GM23338 (cell line): ENCODE data around the gene DNAH10. TPM values are rescaled to one million over a fixed set of nuclear protein-coding genes. Genes with fewer than 3 reads are reported as not detected.

ENCODE experiments used
- ATAC-seq: fragments of 200-7000 bp; cut with Tn5 transposase; 3 replicates; pipeline ENCODE4 v1.9.1; 2020
- DNase-seq: peaks from one replicate; pipeline ENCODE4 v3.0.0-alpha.2; 2015; ENCODE audit warnings: low spot score
- H2AFZ ChIP-seq: fragments of 200-600 bp; sonication (generic); 2 replicates; pipeline ENCODE4 v1.8.0; 2016; ENCODE audit warnings: antibody characterized with exemption, mild to moderate bottlenecking, moderate library complexity
- H3F3A ChIP-seq: fragments of 200-600 bp; sonication (generic); replicated peaks from 2 replicates; pipeline ENCODE4 v1.8.0; 2017; ENCODE audit warnings: antibody characterized with exemption, mixed run types, low read depth
- H3K27ac ChIP-seq: fragments of 200-600 bp; sonication (generic); 2 replicates; pipeline ENCODE4 v1.6.1; 2016; ENCODE audit warnings: low read depth
- H3K27me3 ChIP-seq: fragments of 200-600 bp; sonication (generic); 2 replicates; pipeline ENCODE4 v1.8.0; 2016; ENCODE audit warnings: mild to moderate bottlenecking, mixed run types, moderate library complexity; ENCODE audit not compliant: insufficient read depth
- H3K36me3 ChIP-seq: fragments of 200-600 bp; sonication (generic); 2 replicates; pipeline ENCODE4 v1.8.0; 2016; ENCODE audit warnings: mild to moderate bottlenecking; ENCODE audit not compliant: insufficient read depth
- H3K4me1 ChIP-seq: fragments of 200-600 bp; sonication (generic); 2 replicates; pipeline ENCODE4 v1.8.0; 2016; ENCODE audit warnings: mild to moderate bottlenecking, moderate library complexity; ENCODE audit not compliant: insufficient read depth
- H3K4me2 ChIP-seq: fragments of 200-600 bp; sonication (generic); 2 replicates; pipeline ENCODE4 v1.7.1; 2017; ENCODE audit warnings: mixed run types
- H3K4me3 ChIP-seq: fragments of 200-600 bp; sonication (generic); 2 replicates; pipeline ENCODE4 v1.6.1; 2016; ENCODE audit warnings: mixed run types
- H3K79me2 ChIP-seq: fragments of 200-600 bp; sonication (generic); replicated peaks from 2 replicates; pipeline ENCODE4 v1.8.0; 2017; ENCODE audit warnings: mild to moderate bottlenecking; ENCODE audit not compliant: insufficient read depth
- H3K9me2 ChIP-seq: fragments of 200-600 bp; sonication (generic); 2 replicates; pipeline ENCODE4 v1.8.0; 2017; ENCODE audit not compliant: insufficient read depth
- H4K20me1 ChIP-seq: fragments of 200-600 bp; sonication (generic); replicated peaks from 2 replicates; pipeline ENCODE4 v1.8.0; 2017; ENCODE audit warnings: mild to moderate bottlenecking; ENCODE audit not compliant: insufficient read depth
- H3K27ac Mint-ChIP-seq: 2 replicates; pipeline ENCODE4 v1.8.0; 2020; ENCODE audit warnings: inconsistent platforms, mild to moderate bottlenecking, moderate library complexity, mixed read lengths
- H3K27me3 Mint-ChIP-seq: 3 replicates; pipeline ENCODE4 v1.8.0; 2022; ENCODE audit warnings: low read depth, mild to moderate bottlenecking, moderate library complexity, mixed read lengths, inconsistent platforms; ENCODE audit not compliant: insufficient read depth, poor library complexity
- H3K36me3 Mint-ChIP-seq: 3 replicates; pipeline ENCODE4 v1.8.0; 2021; ENCODE audit warnings: low read depth, mild to moderate bottlenecking, inconsistent platforms, moderate library complexity, mixed read lengths
- H3K4me1 Mint-ChIP-seq: 3 replicates; pipeline ENCODE4 v1.8.0; 2020; ENCODE audit warnings: mild to moderate bottlenecking, inconsistent platforms, mixed read lengths
- H3K4me3 Mint-ChIP-seq: 3 replicates; pipeline ENCODE4 v1.8.0; 2021; ENCODE audit warnings: moderate library complexity, mild to moderate bottlenecking, inconsistent platforms, mixed read lengths
- H3K9me3 Mint-ChIP-seq: 3 replicates; pipeline ENCODE4 v1.8.0; 2020; ENCODE audit warnings: moderate library complexity, mild to moderate bottlenecking, inconsistent platforms, mixed read lengths
- CREB1 ChIP-seq: fragments of 250-450 bp; sonication (Bioruptor Pico); IDR thresholded peaks from 2 replicates; pipeline ENCODE4 v1.5.0; 2020; ENCODE audit warnings: low read depth, mild to moderate bottlenecking, moderate library complexity
- ETS1 ChIP-seq: IDR thresholded peaks from 2 replicates; pipeline ENCODE4 v1.6.1; 2016; ENCODE audit warnings: antibody characterized with exemption
- EZH2 ChIP-seq: fragments of 200-600 bp; sonication (generic); IDR thresholded peaks from one replicate; pipeline ENCODE4 v1.8.0; 2017; ENCODE audit warnings: antibody characterized with exemption, mild to moderate bottlenecking, low read depth; ENCODE audit not compliant: unreplicated experiment
- EZH2phosphoT487 ChIP-seq: fragments of 200-600 bp; sonication (generic); IDR thresholded peaks from one replicate; pipeline ENCODE4 v1.8.1; 2018; ENCODE audit warnings: antibody characterized with exemption; ENCODE audit not compliant: unreplicated experiment
- JUNB ChIP-seq: IDR thresholded peaks from one replicate; pipeline ENCODE4 v1.6.1; 2016; ENCODE audit warnings: antibody characterized with exemption; ENCODE audit not compliant: unreplicated experiment
- NANOG ChIP-seq: IDR thresholded peaks from 2 replicates; pipeline ENCODE4 v1.6.1; 2016; ENCODE audit warnings: antibody characterized with exemption, borderline replicate concordance
- POLR2AphosphoS5 ChIP-seq: IDR thresholded peaks from 2 replicates; pipeline ENCODE4 v1.6.1; 2016; ENCODE audit warnings: antibody characterized with exemption, low read depth
- STAT1 ChIP-seq: IDR thresholded peaks from one replicate; pipeline ENCODE4 v1.6.1; 2016; ENCODE audit warnings: antibody characterized with exemption; ENCODE audit not compliant: unreplicated experiment
- ZNF114 ChIP-seq: fragments of 250-450 bp; sonication (Bioruptor Pico); IDR thresholded peaks from 2 replicates; pipeline ENCODE4 v1.5.0; 2020; ENCODE audit warnings: mild to moderate bottlenecking, moderate library complexity
- ZNF331 ChIP-seq: fragments of 250-450 bp; sonication (Bioruptor Pico); IDR thresholded peaks from 2 replicates; pipeline ENCODE4 v1.5.0; 2020; ENCODE audit warnings: low read depth, mild to moderate bottlenecking, moderate library complexity
- polyA plus RNA-seq: library from polyadenylated mRNA; unstranded; fragments of >200 nt; fragmentation: Nextera tagmentation; extraction: Ambion mirVana; gene quantifications from 2 replicates; pipeline ENCODE4 v1.2.1, GENCODE V29; 2016
- total RNA-seq: library from RNA; depleted of rRNA; stranded (reverse); fragments of >200 nt; shearing (Covaris generic); gene quantifications from 2 replicates; pipeline ENCODE4 v1.2.3, GENCODE V29; 2014
- TF ChIP-seq, protein P1 (sequence below): IDR thresholded peaks from one replicate; pipeline ENCODE4 v1.6.1; 2018; ENCODE audit warnings: antibody characterized with exemption; ENCODE audit not compliant: unreplicated experiment
- TF ChIP-seq, protein P2 (sequence below): fragments of 250-450 bp; sonication (Bioruptor Pico); IDR thresholded peaks from 2 replicates; pipeline ENCODE4 v1.5.0; 2020; ENCODE audit warnings: mild to moderate bottlenecking, moderate library complexity
- TF ChIP-seq, protein P3 (sequence below), 2 experiments: fragments of 200-600 bp in 1 of 2; sonication (generic) in 1 of 2; conservative IDR thresholded peaks; 2 replicates each; pipeline versions ENCODE4 v1.5.1 to v1.6.1; 2016 to 2017; ENCODE audit warnings: antibody characterized with exemption in 2 of 2, low read depth in 2 of 2, mild to moderate bottlenecking in 2 of 2, moderate library complexity in 1 of 2

Gene DNAH10
- total and polyA plus RNA-seq, 2 experiments from 2014 or later: 0.03 TPM

- H4K20me1 ChIP-seq: no peaks in the 10 kb centered on the region
- no peak overlapping the region for H3K27ac Mint-ChIP-seq
- peaks cover 7% of the 10 kb centered on the region for H3K27me3 Mint-ChIP-seq
- H3K4me2 ChIP-seq: no peak overlapping the region
- no peaks in the 10 kb centered on the region for H3K9me3 Mint-ChIP-seq
- no peaks in the 10 kb centered on the region for H3K27me3 ChIP-seq
- ATAC-seq: no peak
- no peaks in the 10 kb centered on the region for H3K36me3 Mint-ChIP-seq
- peak overlapping the region; percentile 14; the same call in 1 of the 2 replicates for H2AFZ ChIP-seq
- H3K9me2 ChIP-seq: no peaks in the 10 kb centered on the region
- H3K4me1 ChIP-seq: no peaks in the 10 kb centered on the region
- DNase-seq: no peak
- H3K79me2 ChIP-seq: no peaks in the 10 kb centered on the region
- TF ChIP-seq EZH2 (no peak), CREB1 (CRISPR knock-in tag) (no peak), JUNB (no peak), ETS1 (no peak), NANOG (no peak), STAT1 (no peak), EZH2phosphoT487 (no peak), ZNF331 (no peak), ZNF114 (CRISPR knock-in tag) (no peak), POLR2AphosphoS5 (no peak)
- TF ChIP-seq, protein P1, sequence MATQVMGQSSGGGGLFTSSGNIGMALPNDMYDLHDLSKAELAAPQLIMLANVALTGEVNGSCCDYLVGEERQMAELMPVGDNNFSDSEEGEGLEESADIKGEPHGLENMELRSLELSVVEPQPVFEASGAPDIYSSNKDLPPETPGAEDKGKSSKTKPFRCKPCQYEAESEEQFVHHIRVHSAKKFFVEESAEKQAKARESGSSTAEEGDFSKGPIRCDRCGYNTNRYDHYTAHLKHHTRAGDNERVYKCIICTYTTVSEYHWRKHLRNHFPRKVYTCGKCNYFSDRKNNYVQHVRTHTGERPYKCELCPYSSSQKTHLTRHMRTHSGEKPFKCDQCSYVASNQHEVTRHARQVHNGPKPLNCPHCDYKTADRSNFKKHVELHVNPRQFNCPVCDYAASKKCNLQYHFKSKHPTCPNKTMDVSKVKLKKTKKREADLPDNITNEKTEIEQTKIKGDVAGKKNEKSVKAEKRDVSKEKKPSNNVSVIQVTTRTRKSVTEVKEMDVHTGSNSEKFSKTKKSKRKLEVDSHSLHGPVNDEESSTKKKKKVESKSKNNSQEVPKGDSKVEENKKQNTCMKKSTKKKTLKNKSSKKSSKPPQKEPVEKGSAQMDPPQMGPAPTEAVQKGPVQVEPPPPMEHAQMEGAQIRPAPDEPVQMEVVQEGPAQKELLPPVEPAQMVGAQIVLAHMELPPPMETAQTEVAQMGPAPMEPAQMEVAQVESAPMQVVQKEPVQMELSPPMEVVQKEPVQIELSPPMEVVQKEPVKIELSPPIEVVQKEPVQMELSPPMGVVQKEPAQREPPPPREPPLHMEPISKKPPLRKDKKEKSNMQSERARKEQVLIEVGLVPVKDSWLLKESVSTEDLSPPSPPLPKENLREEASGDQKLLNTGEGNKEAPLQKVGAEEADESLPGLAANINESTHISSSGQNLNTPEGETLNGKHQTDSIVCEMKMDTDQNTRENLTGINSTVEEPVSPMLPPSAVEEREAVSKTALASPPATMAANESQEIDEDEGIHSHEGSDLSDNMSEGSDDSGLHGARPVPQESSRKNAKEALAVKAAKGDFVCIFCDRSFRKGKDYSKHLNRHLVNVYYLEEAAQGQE: no peak
- TF ChIP-seq, protein P2, sequence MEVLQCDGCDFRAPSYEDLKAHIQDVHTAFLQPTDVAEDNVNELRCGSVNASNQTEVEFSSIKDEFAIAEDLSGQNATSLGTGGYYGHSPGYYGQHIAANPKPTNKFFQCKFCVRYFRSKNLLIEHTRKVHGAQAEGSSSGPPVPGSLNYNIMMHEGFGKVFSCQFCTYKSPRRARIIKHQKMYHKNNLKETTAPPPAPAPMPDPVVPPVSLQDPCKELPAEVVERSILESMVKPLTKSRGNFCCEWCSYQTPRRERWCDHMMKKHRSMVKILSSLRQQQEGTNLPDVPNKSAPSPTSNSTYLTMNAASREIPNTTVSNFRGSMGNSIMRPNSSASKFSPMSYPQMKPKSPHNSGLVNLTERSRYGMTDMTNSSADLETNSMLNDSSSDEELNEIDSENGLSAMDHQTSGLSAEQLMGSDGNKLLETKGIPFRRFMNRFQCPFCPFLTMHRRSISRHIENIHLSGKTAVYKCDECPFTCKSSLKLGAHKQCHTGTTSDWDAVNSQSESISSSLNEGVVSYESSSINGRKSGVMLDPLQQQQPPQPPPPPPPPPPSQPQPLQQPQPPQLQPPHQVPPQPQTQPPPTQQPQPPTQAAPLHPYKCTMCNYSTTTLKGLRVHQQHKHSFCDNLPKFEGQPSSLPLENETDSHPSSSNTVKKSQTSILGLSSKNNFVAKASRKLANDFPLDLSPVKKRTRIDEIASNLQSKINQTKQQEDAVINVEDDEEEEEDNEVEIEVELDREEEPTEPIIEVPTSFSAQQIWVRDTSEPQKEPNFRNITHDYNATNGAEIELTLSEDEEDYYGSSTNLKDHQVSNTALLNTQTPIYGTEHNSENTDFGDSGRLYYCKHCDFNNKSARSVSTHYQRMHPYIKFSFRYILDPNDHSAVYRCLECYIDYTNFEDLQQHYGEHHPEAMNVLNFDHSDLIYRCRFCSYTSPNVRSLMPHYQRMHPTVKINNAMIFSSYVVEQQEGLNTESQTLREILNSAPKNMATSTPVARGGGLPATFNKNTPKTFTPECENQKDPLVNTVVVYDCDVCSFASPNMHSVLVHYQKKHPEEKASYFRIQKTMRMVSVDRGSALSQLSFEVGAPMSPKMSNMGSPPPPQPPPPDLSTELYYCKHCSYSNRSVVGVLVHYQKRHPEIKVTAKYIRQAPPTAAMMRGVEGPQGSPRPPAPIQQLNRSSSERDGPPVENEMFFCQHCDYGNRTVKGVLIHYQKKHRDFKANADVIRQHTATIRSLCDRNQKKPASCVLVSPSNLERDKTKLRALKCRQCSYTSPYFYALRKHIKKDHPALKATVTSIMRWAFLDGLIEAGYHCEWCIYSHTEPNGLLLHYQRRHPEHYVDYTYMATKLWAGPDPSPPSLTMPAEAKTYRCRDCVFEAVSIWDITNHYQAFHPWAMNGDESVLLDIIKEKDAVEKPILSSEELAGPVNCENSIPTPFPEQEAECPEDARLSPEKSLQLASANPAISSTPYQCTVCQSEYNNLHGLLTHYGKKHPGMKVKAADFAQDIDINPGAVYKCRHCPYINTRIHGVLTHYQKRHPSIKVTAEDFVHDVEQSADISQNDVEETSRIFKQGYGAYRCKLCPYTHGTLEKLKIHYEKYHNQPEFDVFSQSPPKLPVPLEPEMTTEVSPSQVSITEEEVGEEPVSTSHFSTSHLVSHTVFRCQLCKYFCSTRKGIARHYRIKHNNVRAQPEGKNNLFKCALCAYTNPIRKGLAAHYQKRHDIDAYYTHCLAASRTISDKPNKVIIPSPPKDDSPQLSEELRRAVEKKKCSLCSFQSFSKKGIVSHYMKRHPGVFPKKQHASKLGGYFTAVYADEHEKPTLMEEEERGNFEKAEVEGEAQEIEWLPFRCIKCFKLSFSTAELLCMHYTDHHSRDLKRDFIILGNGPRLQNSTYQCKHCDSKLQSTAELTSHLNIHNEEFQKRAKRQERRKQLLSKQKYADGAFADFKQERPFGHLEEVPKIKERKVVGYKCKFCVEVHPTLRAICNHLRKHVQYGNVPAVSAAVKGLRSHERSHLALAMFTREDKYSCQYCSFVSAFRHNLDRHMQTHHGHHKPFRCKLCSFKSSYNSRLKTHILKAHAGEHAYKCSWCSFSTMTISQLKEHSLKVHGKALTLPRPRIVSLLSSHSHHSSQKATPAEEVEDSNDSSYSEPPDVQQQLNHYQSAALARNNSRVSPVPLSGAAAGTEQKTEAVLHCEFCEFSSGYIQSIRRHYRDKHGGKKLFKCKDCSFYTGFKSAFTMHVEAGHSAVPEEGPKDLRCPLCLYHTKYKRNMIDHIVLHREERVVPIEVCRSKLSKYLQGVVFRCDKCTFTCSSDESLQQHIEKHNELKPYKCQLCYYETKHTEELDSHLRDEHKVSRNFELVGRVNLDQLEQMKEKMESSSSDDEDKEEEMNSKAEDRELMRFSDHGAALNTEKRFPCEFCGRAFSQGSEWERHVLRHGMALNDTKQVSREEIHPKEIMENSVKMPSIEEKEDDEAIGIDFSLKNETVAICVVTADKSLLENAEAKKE (CRISPR knock-in tag): no peak
- TF ChIP-seq, protein P3, sequence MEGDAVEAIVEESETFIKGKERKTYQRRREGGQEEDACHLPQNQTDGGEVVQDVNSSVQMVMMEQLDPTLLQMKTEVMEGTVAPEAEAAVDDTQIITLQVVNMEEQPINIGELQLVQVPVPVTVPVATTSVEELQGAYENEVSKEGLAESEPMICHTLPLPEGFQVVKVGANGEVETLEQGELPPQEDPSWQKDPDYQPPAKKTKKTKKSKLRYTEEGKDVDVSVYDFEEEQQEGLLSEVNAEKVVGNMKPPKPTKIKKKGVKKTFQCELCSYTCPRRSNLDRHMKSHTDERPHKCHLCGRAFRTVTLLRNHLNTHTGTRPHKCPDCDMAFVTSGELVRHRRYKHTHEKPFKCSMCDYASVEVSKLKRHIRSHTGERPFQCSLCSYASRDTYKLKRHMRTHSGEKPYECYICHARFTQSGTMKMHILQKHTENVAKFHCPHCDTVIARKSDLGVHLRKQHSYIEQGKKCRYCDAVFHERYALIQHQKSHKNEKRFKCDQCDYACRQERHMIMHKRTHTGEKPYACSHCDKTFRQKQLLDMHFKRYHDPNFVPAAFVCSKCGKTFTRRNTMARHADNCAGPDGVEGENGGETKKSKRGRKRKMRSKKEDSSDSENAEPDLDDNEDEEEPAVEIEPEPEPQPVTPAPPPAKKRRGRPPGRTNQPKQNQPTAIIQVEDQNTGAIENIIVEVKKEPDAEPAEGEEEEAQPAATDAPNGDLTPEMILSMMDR (conservative IDR thresholded peaks at IDR 0.05; ENCODE audit: low read depth in 2 of 2): no peak
- no peaks in the 10 kb centered on the region for H3K36me3 ChIP-seq
- H3K4me3 ChIP-seq: no peak overlapping the region
- no peaks in the 10 kb centered on the region for H3F3A ChIP-seq
- H3K27ac ChIP-seq: no peak overlapping the region
- no peak overlapping the region for H3K4me3 Mint-ChIP-seq
- peaks cover 3% of the 10 kb centered on the region; the same call in 1 of the 3 replicates for H3K4me1 Mint-ChIP-seq
Measured at GRCh38 chr12:123840765-123841425, 78.8 kb downstream of the DNAH10 start.
